ENCODE results near the gene DDX5.

DDX5 gene

DNA sequence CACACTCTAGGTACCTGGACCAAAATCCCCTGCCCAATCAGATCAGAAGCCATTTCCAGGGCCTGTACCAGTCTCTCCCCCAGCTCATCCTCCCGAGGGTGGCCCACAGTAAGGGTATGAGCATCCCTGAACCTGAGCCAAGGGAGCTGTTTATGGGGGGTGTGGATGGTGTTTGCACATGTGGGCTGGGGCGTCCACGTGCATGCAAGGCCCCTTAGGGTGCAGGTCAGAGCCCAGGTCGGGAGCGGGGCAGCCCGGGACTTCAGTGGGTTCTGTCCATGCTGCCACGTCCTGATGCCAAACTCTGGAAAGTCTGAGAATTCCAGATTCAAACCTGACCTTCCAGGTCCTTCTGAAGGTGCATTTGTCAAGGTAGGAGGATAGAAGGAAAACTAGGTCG, 47.3 kb downstream of the DDX5 start:
- ATAC-seq (ENCODE audit: low read depth) (no peak), DNase-seq (ENCODE audit: low spot score) (no peak)
- no peak for TF ChIP-seq CTCF (IDR thresholded peaks at IDR 0.05; ENCODE audit: poor library complexity, severe bottlenecking)
- Histone ChIP-seq H3K27ac (ENCODE audit: poor library complexity, severe bottlenecking) (no peak overlapping the region), H3K27me3 (ENCODE audit: insufficient read depth, poor library complexity, severe bottlenecking) (no peaks in the 10 kb centered on the region), H3K4me3 (ENCODE audit: severe bottlenecking) (no peak overlapping the region), H3K4me1 (ENCODE audit: insufficient read depth, poor library complexity, severe bottlenecking) (no peaks in the 10 kb centered on the region), H3K36me3 (ENCODE audit: low read depth) (no peaks in the 10 kb centered on the region), H3K9me3 (ENCODE audit: severe bottlenecking) (no peaks in the 10 kb centered on the region)

DNA sequence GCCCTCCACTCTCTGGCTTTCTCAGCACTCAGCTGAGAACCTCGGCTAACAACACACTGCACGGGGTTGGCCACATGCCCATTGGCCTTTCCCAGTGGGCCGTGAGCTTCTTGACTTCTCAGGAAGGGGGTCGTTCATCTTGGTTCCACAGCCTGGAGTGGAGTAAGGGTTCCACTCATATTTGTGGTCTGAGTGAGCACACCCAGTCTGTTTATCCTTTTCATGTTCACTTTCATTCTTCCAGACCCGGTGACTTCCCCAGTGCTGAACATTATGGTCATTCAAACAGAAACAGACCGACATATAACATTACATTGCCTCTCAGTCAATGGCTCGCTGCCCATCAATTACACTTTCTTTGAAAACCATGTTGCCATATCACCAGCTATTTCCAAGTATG, 48.9 kb downstream of the DDX5 start:
- Histone ChIP-seq H3K4me3 (ENCODE audit: severe bottlenecking) (no peak overlapping the region), H3K9me3 (ENCODE audit: severe bottlenecking) (no peaks in the 10 kb centered on the region), H3K4me1 (ENCODE audit: insufficient read depth, poor library complexity, severe bottlenecking) (no peaks in the 10 kb centered on the region), H3K27ac (ENCODE audit: poor library complexity, severe bottlenecking) (no peak overlapping the region), H3K27me3 (ENCODE audit: insufficient read depth, poor library complexity, severe bottlenecking) (no peaks in the 10 kb centered on the region), H3K36me3 (ENCODE audit: low read depth) (no peaks in the 10 kb centered on the region)
- no peak for ATAC-seq (ENCODE audit: low read depth)
- no peak for TF ChIP-seq CTCF (IDR thresholded peaks at IDR 0.05; ENCODE audit: poor library complexity, severe bottlenecking)
- DNase-seq (ENCODE audit: low spot score) = no peak

DNA sequence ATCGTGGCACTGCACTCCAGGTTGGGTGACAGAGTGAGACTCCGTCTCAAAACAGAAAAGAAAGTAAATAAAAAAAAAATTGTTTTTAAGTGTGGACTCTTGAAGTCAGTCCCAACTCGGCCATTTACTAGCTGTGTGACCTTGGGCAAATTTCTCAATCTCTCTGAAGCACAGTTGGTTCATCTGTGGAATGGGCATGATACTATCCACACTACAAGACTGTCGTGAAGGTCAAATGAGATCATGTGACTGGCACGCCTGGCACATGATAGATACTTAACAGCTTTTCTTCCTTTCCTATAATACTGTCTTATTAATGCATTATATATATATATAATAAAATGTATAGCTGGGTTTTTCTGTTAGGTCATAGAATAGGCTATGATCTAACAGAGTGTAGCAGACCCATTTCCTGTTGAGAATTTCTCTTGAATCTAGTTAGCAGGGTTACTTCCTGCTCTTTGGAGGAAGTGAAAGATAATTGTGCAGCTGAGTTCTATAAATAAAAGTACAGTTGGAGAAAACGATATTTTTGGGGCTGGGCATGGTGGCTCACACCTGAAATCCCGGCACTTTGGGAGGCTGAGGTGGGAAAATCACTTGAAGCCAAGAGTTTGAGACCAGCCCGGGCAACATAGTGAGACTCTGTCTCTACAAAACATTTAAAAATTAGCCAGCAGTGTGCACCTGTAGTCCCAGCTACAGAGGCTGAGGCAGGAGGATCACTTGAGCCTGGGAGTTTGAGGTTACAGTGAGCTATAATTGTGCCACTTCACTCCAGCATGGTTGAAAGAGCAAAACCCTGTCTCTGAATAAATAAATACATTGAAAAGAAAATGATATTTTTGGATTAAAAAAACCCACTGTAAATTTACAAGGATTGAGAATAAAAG, 49.9 kb downstream of the DDX5 start:
- H3K9me3 ChIP-seq (ENCODE audit: severe bottlenecking) = no peaks in the 10 kb centered on the region
- H3K36me3 ChIP-seq (ENCODE audit: low read depth) = no peaks in the 10 kb centered on the region
- no peak for DNase-seq (ENCODE audit: low spot score)
- no peak overlapping the region for H3K27ac ChIP-seq (ENCODE audit: poor library complexity, severe bottlenecking)
- TF ChIP-seq CTCF (IDR thresholded peaks at IDR 0.05; ENCODE audit: poor library complexity, severe bottlenecking) = no peak
- H3K4me3 ChIP-seq (ENCODE audit: severe bottlenecking) = no peak overlapping the region
- ATAC-seq (ENCODE audit: low read depth) = no peak
- H3K27me3 ChIP-seq (ENCODE audit: insufficient read depth, poor library complexity, severe bottlenecking) = no peaks in the 10 kb centered on the region
- no peaks in the 10 kb centered on the region for H3K4me1 ChIP-seq (ENCODE audit: insufficient read depth, poor library complexity, severe bottlenecking)

- Histone ChIP-seq H3K27me3 (ENCODE audit: insufficient read depth, poor library complexity, severe bottlenecking) (no peaks in the 10 kb centered on the region), H3K4me3 (ENCODE audit: severe bottlenecking) (no peak overlapping the region), H3K36me3 (ENCODE audit: low read depth) (no peaks in the 10 kb centered on the region), H3K9me3 (ENCODE audit: severe bottlenecking) (no peaks in the 10 kb centered on the region), H3K27ac (ENCODE audit: poor library complexity, severe bottlenecking) (peak overlapping the region; percentile 39), H3K4me1 (ENCODE audit: insufficient read depth, poor library complexity, severe bottlenecking) (peaks cover 6% of the 10 kb centered on the region)
- DNase-seq (ENCODE audit: low spot score) (no peak), ATAC-seq (ENCODE audit: low read depth) (no peak)
- no peak for TF ChIP-seq CTCF (IDR thresholded peaks at IDR 0.05; ENCODE audit: poor library complexity, severe bottlenecking)
These were observed 56.5 kb downstream of the DDX5 start for GRCh38 chr17:64449545-64449944.

Data from RWPE2 (cell line).